Osteoblast (primary cell): ENCODE results near the gene ODF2. TPM values are rescaled to one million over a fixed set of nuclear protein-coding genes. Genes with fewer than 3 reads are reported as not detected.

Experiments used
- DNase-seq: peaks from one replicate; pipeline ENCODE4 v3.0.0; 2011; ENCODE audit warnings: low spot score, mixed read lengths; ENCODE audit not compliant: insufficient read length; ENCODE audit errors: missing footprints
- H2AFZ ChIP-seq: 2 replicates; pipeline ENCODE4 v1.6.0; 2011; ENCODE audit warnings: mild to moderate bottlenecking, low read length
- H3K27ac ChIP-seq: 2 replicates; pipeline ENCODE4 v1.5.1; 2011; ENCODE audit warnings: mild to moderate bottlenecking, low read depth, low read length, moderate library complexity
- H3K27me3 ChIP-seq: 2 replicates; pipeline ENCODE4 v1.6.0; 2012; ENCODE audit warnings: mild to moderate bottlenecking, control low read depth, inconsistent platforms, low read length, moderate library complexity; ENCODE audit not compliant: insufficient read depth
- H3K36me3 ChIP-seq: 2 replicates; pipeline ENCODE4 v1.5.1; 2011; ENCODE audit warnings: mild to moderate bottlenecking, low read length, control low read depth, moderate library complexity; ENCODE audit not compliant: insufficient read depth
- H3K4me1 ChIP-seq: 2 replicates; pipeline ENCODE4 v1.5.1; 2011; ENCODE audit warnings: mild to moderate bottlenecking, low read length, control low read depth, moderate library complexity; ENCODE audit not compliant: insufficient read depth
- H3K4me2 ChIP-seq: 2 replicates; pipeline ENCODE4 v1.6.0; 2011; ENCODE audit warnings: mild to moderate bottlenecking, low read length; ENCODE audit not compliant: insufficient read depth
- H3K4me3 ChIP-seq: fragments of 200-600 bp; sonication (generic); 3 replicates; pipeline ENCODE4 v1.5.1; 2012; ENCODE audit warnings: mild to moderate bottlenecking, low read length, inconsistent platforms; ENCODE audit not compliant: insufficient read depth
- H3K79me2 ChIP-seq: 2 replicates; pipeline ENCODE4 v1.6.0; 2012; ENCODE audit warnings: mild to moderate bottlenecking, low read length, control low read depth, inconsistent platforms; ENCODE audit not compliant: insufficient read depth
- H3K9me3 ChIP-seq: 2 replicates; pipeline ENCODE4 v1.5.1; 2011; ENCODE audit warnings: low read depth, low read length, control low read depth
- H4K20me1 ChIP-seq: 2 replicates; pipeline ENCODE4 v1.6.0; 2012; ENCODE audit warnings: mild to moderate bottlenecking, low read length, control low read depth; ENCODE audit not compliant: insufficient read depth
- total RNA-seq: library from RNA; depleted of rRNA; stranded (reverse); fragments of >200 nt; gene quantifications from 2 replicates; pipeline ENCODE4 v1.2.3, GENCODE V29; 2012
- TF ChIP-seq, protein P1 (sequence below): IDR thresholded peaks from 2 replicates; pipeline ENCODE4 v1.5.1; 2011; ENCODE audit warnings: mild to moderate bottlenecking, low read depth, low read length, moderate library complexity; ENCODE audit errors: extremely low read depth

The ODF2 gene
- total RNA-seq, 1 donor = 26.4 TPM

DNA sequence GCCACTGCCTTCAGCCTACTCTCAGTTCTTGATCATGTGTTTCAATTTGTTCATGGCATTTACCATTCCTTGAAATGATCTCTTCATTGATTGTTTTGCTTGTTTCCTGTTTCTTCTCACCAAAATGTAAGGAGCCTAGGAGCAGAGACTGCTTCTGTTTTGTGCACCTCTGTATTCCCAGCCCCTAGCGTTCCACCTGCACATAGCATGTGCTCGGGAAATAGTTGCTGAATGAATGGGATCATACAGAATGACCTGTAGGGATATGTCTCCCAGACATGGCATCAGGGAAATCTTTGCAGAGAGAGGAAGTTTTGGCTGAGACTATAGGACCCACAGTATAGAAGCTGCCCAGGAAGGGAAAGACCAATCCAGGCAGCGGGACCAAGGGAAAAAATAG is 41.3 kb upstream of the ODF2 start:
- Histone ChIP-seq H3K79me2 (no peaks in the 10 kb centered on the region), H3K27ac (no peak overlapping the region), H3K4me2 (no peak overlapping the region), H3K27me3 (peaks cover 38% of the 10 kb centered on the region), H3K36me3 (no peaks in the 10 kb centered on the region), H3K9me3 (no peaks in the 10 kb centered on the region), H2AFZ (no peak overlapping the region), H4K20me1 (no peaks in the 10 kb centered on the region), H3K4me3 (no peak overlapping the region), H3K4me1 (peaks cover 7% of the 10 kb centered on the region)
- TF ChIP-seq, protein P1, sequence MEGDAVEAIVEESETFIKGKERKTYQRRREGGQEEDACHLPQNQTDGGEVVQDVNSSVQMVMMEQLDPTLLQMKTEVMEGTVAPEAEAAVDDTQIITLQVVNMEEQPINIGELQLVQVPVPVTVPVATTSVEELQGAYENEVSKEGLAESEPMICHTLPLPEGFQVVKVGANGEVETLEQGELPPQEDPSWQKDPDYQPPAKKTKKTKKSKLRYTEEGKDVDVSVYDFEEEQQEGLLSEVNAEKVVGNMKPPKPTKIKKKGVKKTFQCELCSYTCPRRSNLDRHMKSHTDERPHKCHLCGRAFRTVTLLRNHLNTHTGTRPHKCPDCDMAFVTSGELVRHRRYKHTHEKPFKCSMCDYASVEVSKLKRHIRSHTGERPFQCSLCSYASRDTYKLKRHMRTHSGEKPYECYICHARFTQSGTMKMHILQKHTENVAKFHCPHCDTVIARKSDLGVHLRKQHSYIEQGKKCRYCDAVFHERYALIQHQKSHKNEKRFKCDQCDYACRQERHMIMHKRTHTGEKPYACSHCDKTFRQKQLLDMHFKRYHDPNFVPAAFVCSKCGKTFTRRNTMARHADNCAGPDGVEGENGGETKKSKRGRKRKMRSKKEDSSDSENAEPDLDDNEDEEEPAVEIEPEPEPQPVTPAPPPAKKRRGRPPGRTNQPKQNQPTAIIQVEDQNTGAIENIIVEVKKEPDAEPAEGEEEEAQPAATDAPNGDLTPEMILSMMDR = peak; percentile 21
- DNase-seq = peak; percentile 57

DNA sequence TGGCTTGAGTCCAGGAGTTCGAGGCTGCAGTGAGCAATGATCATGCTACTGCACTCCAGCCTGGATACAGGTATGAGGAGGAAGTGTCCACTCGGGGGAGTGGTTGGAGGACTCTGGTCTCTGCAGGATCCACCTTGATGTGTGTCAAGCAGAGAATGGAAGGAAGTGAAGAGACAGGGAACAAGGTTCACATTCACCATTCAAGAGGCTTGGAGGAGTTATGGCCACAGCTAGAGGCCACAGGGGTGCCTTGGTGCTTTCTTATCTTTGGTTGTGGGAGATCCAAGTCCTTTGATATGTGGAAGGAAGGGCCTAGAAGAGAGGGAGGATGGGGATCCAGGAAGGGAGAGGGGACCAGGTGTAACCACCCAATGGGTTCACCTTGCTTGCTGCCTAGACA is 40.5 kb upstream of the ODF2 start:
- Histone ChIP-seq H3K4me1 (peaks cover 12% of the 10 kb centered on the region), H3K79me2 (no peaks in the 10 kb centered on the region), H3K4me3 (no peak overlapping the region), H4K20me1 (no peaks in the 10 kb centered on the region), H3K4me2 (no peak overlapping the region), H3K36me3 (no peaks in the 10 kb centered on the region), H2AFZ (no peak overlapping the region), H3K27ac (no peak overlapping the region), H3K9me3 (no peaks in the 10 kb centered on the region), H3K27me3 (peaks cover 38% of the 10 kb centered on the region)
- peak; percentile 52 for DNase-seq
- TF ChIP-seq, protein P1 = no peak

GRCh38 chr9:128416014-128416413 is 39.8 kb upstream of the ODF2 start:
- DNase-seq = peak; percentile 32
- H3K79me2 ChIP-seq = peaks cover 3% of the 10 kb centered on the region
- H3K4me2 ChIP-seq = no peak overlapping the region
- H4K20me1 ChIP-seq = no peaks in the 10 kb centered on the region
- H3K27ac ChIP-seq = no peak overlapping the region
- H2AFZ ChIP-seq = no peak overlapping the region
- no peaks in the 10 kb centered on the region for H3K9me3 ChIP-seq
- H3K27me3 ChIP-seq = peaks cover 34% of the 10 kb centered on the region
- no peaks in the 10 kb centered on the region for H3K36me3 ChIP-seq
- TF ChIP-seq, protein P1 = no peak
- H3K4me3 ChIP-seq = no peak overlapping the region
- peaks cover 12% of the 10 kb centered on the region for H3K4me1 ChIP-seq

DNA sequence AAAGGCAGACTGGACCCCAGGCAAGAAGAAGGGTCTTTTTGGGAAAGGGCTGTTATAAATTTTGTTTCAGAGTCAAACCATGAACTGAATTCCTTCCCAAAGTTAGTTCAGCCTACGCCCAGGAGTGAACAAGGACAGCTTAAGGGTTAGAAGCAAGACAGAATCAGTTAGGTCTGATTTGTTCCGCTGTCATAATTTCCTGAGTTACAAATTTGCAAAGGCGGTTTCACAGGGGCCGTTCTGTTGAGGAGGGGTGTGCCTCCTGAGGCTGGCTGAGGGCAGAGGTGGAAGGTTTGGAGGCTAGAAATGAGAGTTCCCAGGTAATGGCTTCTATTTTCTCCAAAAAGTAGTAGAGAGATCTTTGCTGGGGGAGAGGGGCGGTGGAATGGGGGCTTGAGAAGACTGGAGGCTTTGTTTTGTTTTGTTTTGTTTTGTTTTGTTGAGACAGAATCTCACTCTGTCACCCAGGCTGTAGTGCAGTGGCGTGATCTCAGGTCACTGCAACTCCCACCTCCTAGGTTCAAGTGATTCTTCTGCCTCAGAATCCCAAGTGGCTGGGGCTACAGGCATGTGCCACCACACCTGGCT is 39.3 kb upstream of the ODF2 start:
- Histone ChIP-seq H3K4me1 (peaks cover 15% of the 10 kb centered on the region), H3K4me3 (no peak overlapping the region), H3K4me2 (no peak overlapping the region), H3K27ac (no peak overlapping the region), H3K36me3 (no peaks in the 10 kb centered on the region), H3K79me2 (peaks cover 8% of the 10 kb centered on the region), H3K9me3 (no peaks in the 10 kb centered on the region), H3K27me3 (peaks cover 34% of the 10 kb centered on the region), H2AFZ (no peak overlapping the region), H4K20me1 (no peaks in the 10 kb centered on the region)
- TF ChIP-seq, protein P1 = no peak
- peak; percentile 44 for DNase-seq
